IMR-90 (cell line): ENCODE data around the gene ZFP92. TPM values are rescaled to one million over a fixed set of nuclear protein-coding genes. Genes with fewer than 3 reads are reported as not detected.

Source experiments
- ATAC-seq: fragments of 200-7000 bp; cut with Tn5 transposase; 2 replicates; pipeline ENCODE4 v1.9.1; 2020; ENCODE audit warnings: low read depth, mild to moderate bottlenecking, moderate library complexity
- BruUV-seq: library from RNA; stranded (reverse); fragments of 400-500 nt; replicated peaks from 2 replicates; lab custom pipeline; 2021; lab: Mats Ljungman, UMichigan
- CTCF ChIA-PET: fragments of 300-600 bp; formaldehyde crosslinking; extraction: SDS; loops from one replicate; lab custom pipeline; 2021; ENCODE audit warnings: antibody characterized with exemption; lab: Yijun Ruan, JAX
- POLR2A ChIA-PET: fragments of 300-600 bp; sonication (Branson Sonifier 250); formaldehyde crosslinking; loops from one replicate; lab custom pipeline; 2022; ENCODE audit warnings: antibody characterized with exemption; ENCODE audit not compliant: unreplicated experiment; lab: Charles Lee
- DNase-seq: peaks from one replicate; pipeline ENCODE4 v3.0.0; 2013
- H2AFZ ChIP-seq: replicated peaks from 2 replicates; pipeline ENCODE3; 2013; ENCODE audit warnings: low read length, mild to moderate bottlenecking; ENCODE audit not compliant: poor library complexity
- H2AK5ac ChIP-seq: 2 replicates; pipeline ENCODE4 v1.6.1; 2013; ENCODE audit warnings: low read depth, low read length, inconsistent platforms
- H2AK9ac ChIP-seq: replicated peaks from 2 replicates; pipeline ENCODE3; 2013; ENCODE audit warnings: mild to moderate bottlenecking, low read depth, low read length, moderate library complexity; ENCODE audit not compliant: poor library complexity
- H2BK120ac ChIP-seq: 2 replicates; pipeline ENCODE4 v1.6.1; 2013; ENCODE audit warnings: low read depth, low read length, inconsistent platforms
- H2BK15ac ChIP-seq: 3 replicates; pipeline ENCODE4 v1.6.1; 2013; ENCODE audit warnings: low read depth, low read length, inconsistent platforms
- H2BK20ac ChIP-seq: 2 replicates; pipeline ENCODE4 v1.6.1; 2013; ENCODE audit warnings: low read depth, mild to moderate bottlenecking, inconsistent platforms, low read length, moderate library complexity
- H2BK5ac ChIP-seq: 2 replicates; pipeline ENCODE4 v1.6.1; 2013; ENCODE audit warnings: mild to moderate bottlenecking, low read depth, low read length, inconsistent platforms; ENCODE audit not compliant: poor library complexity, severe bottlenecking
- H3K14ac ChIP-seq: replicated peaks from 2 replicates; pipeline ENCODE4 v1.6.1; 2013; ENCODE audit warnings: low read depth, low read length, inconsistent platforms
- H3K18ac ChIP-seq: 2 replicates; pipeline ENCODE4 v1.6.1; 2013; ENCODE audit warnings: low read depth, low read length, control low read depth
- H3K23ac ChIP-seq: 2 replicates; pipeline ENCODE4 v1.6.1; 2013; ENCODE audit warnings: low read depth, low read length, inconsistent platforms
- H3K27ac ChIP-seq: 2 replicates; pipeline ENCODE4 v1.5.1; 2013; ENCODE audit warnings: mild to moderate bottlenecking, control low read depth, low read length; ENCODE audit not compliant: insufficient read depth
- H3K27me3 ChIP-seq: 2 replicates; pipeline ENCODE4 v1.6.1; 2013; ENCODE audit warnings: low read length; ENCODE audit not compliant: control insufficient read depth, insufficient read depth
- H3K36me3 ChIP-seq: 2 replicates; pipeline ENCODE4 v1.6.1; 2013; ENCODE audit warnings: low read length, mixed read lengths; ENCODE audit not compliant: control insufficient read depth, insufficient read depth
- H3K4ac ChIP-seq: 2 replicates; pipeline ENCODE4 v1.6.1; 2013; ENCODE audit warnings: low read depth, low read length, inconsistent platforms
- H3K4me1 ChIP-seq: 2 replicates; pipeline ENCODE4 v1.6.1; 2013; ENCODE audit warnings: low read length, mixed read lengths; ENCODE audit not compliant: control insufficient read depth, insufficient read depth
- H3K4me2 ChIP-seq: 2 replicates; pipeline ENCODE4 v1.6.1; 2013; ENCODE audit warnings: low read depth, mild to moderate bottlenecking, control low read depth, low read length, moderate library complexity
- H3K4me3 ChIP-seq: 2 replicates; pipeline ENCODE4 v1.5.1; 2013; ENCODE audit warnings: low read depth, mild to moderate bottlenecking, control low read depth, low read length, moderate library complexity; ENCODE audit not compliant: insufficient read depth
- H3K56ac ChIP-seq: 2 replicates; pipeline ENCODE4 v1.6.1; 2013; ENCODE audit warnings: low read length, inconsistent platforms; ENCODE audit not compliant: insufficient read depth; ENCODE audit errors: extremely low read depth
- H3K79me1 ChIP-seq, 2 experiments: 2 replicates each; pipeline ENCODE4 v1.6.1; 2013; ENCODE audit warnings: low read length in 2 of 2, inconsistent platforms in 1 of 2, low read depth in 1 of 2
- H3K9ac ChIP-seq: 2 replicates; pipeline ENCODE4 v1.6.1; 2013; ENCODE audit warnings: low read depth, low read length, control low read depth
- H3K9me1 ChIP-seq: 2 replicates; pipeline ENCODE4 v1.6.1; 2013; ENCODE audit warnings: low read length, inconsistent platforms; ENCODE audit not compliant: insufficient read depth
- H3K9me3 ChIP-seq: 2 replicates; pipeline ENCODE4 v1.6.1; 2013; ENCODE audit warnings: low read length; ENCODE audit not compliant: control insufficient read depth, insufficient read depth
- H4K20me1 ChIP-seq: 2 replicates; pipeline ENCODE4 v1.6.1; 2013; ENCODE audit warnings: low read length, inconsistent platforms; ENCODE audit not compliant: insufficient read depth
- H4K5ac ChIP-seq: 2 replicates; pipeline ENCODE4 v1.6.1; 2013; ENCODE audit warnings: mild to moderate bottlenecking, low read depth, low read length, control low read depth
- H4K8ac ChIP-seq, 2 experiments: 2 replicates each; pipeline ENCODE4 v1.6.1; 2013; ENCODE audit warnings: low read depth in 2 of 2, low read length in 2 of 2, control low read depth in 1 of 2, inconsistent platforms in 1 of 2
- H4K91ac ChIP-seq: 2 replicates; pipeline ENCODE4 v1.6.1; 2013; ENCODE audit warnings: low read depth, low read length, inconsistent platforms; ENCODE audit not compliant: insufficient read depth
- BHLHE40 ChIP-seq: fragments of 150-350 bp; IDR thresholded peaks from 2 replicates; pipeline ENCODE4 v1.6.1; 2016; ENCODE audit warnings: mild to moderate bottlenecking, low read depth, low read length
- CEBPB ChIP-seq: IDR thresholded peaks from 2 replicates; pipeline ENCODE4 v1.6.1; 2012; ENCODE audit warnings: low read depth, low read length, improper control_type of control experiment
- FOS ChIP-seq: fragments of 150-350 bp; IDR thresholded peaks from 2 replicates; pipeline ENCODE4 v1.6.1; 2016; ENCODE audit warnings: low read depth, low read length
- MAFK ChIP-seq: IDR thresholded peaks from 2 replicates; pipeline ENCODE4 v1.6.1; 2012; ENCODE audit warnings: low read depth, low read length, improper control_type of control experiment
- MAZ ChIP-seq: IDR thresholded peaks from 2 replicates; pipeline ENCODE4 v1.6.1; 2012; ENCODE audit warnings: low read depth, mild to moderate bottlenecking, low read length, improper control_type of control experiment, moderate library complexity, borderline replicate concordance
- MXI1 ChIP-seq: IDR thresholded peaks from 2 replicates; pipeline ENCODE4 v1.6.1; 2012; ENCODE audit warnings: low read depth, mild to moderate bottlenecking, low read length, moderate library complexity, borderline replicate concordance
- POLR2A ChIP-seq: IDR thresholded peaks from 2 replicates; pipeline ENCODE4 v1.6.1; 2012; ENCODE audit warnings: mild to moderate bottlenecking, low read depth, low read length
- RCOR1 ChIP-seq: IDR thresholded peaks from 2 replicates; pipeline ENCODE4 v1.6.1; 2012; ENCODE audit warnings: mild to moderate bottlenecking, low read length, improper control_type of control experiment; ENCODE audit not compliant: insufficient replicate concordance
- RFX5 ChIP-seq: IDR thresholded peaks from 2 replicates; pipeline ENCODE4 v1.8.0; 2012; ENCODE audit warnings: low read depth, mild to moderate bottlenecking, low read length, moderate library complexity
- WGBS, 2 experiments: methylation state at CpG; one replicate each; pipeline versions ENCODE4 v1.1.5 to v1.1.7; 2013; ENCODE audit warnings: missing lambda C conversion rate in 2 of 2; ENCODE audit not compliant: insufficient read length in 1 of 2; ENCODE audit errors: extremely low coverage in 2 of 2; 5-methylcytosine and 5-hydroxymethylcytosine counted together
- dilution Hi-C: fragments of 300-500 bp; cut with HindIII; formaldehyde crosslinking; loops from one replicate; pipeline ENCODE4 v1.14.3; 2018; ENCODE audit warnings: low sequenced_read_pairs; ENCODE audit not compliant: unreplicated experiment
- in situ Hi-C: fragments of 300-500 bp; cut with MboI; formaldehyde crosslinking; loops from 3 replicates; pipeline ENCODE4 v1.14.3; 2019; ENCODE audit warnings: low sequenced_read_pairs, inconsistent platforms, mixed read lengths
- intact Hi-C: fragments of 100-400 bp; cut with micrococcal nuclease; formaldehyde crosslinking; loops from 2 replicates; pipeline ENCODE4 v1.10.0; 2022
- polyA plus RNA-seq, 3 experiments: library from polyadenylated mRNA; depleted of rRNA; stranded (reverse); fragments of >200 nt; gene quantifications; 2 replicates each; pipeline ENCODE4 v1.2.3, GENCODE V29; 2012; ENCODE audit warnings: low replicate concordance in 1 of 3
- total RNA-seq: library from RNA; depleted of rRNA; stranded (reverse); fragments of >200 nt; gene quantifications from 2 replicates; pipeline ENCODE4 v1.2.3, GENCODE V29; 2012
- TF ChIP-seq, protein P1 (sequence below): fragments of 150-350 bp; IDR thresholded peaks from 2 replicates; pipeline ENCODE4 v1.6.1; 2016; ENCODE audit warnings: low read depth, mild to moderate bottlenecking, low read length, moderate library complexity, borderline replicate concordance

Gene ZFP92
- total and polyA plus RNA-seq, 2 of the 4 experiments (the other 2 are of a cell fraction) = under 0.01 to 0.03 TPM

DNA sequence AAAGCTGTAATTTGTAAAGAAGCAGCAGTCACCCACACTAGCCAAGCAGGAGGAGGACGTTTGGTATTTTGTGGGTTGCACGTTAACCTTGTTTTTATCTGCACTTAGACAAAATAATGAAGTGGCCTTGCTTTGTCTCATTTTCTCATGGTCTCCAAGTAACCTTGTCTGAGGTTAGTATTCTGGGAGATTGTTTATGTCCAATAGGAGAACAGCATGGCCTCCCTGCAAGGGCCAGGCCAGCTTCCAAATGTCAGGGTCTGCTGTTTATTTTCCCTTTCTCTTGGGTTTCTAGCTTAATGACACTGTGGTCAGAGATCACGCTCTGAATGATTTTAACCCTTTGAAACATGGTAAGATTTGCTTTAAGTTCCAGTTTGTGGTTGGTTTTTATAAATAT lies 40.0 kb upstream of the ZFP92 start:
- ChIA-PET CTCF (no interaction called here), POLR2A (no interaction called here)
- Histone ChIP-seq H3K4me3 (no peak overlapping the region), H3K18ac (no peak overlapping the region), H3K27ac (no peak overlapping the region), H3K4me2 (no peak overlapping the region), H3K9me3 (0 out of 2 replicates have a peak, but pooled peaks cover 2% of the 10 kb centered on the region), H3K4ac (no peak overlapping the region), H3K27me3 (peaks cover 8% of the 10 kb centered on the region), H2BK20ac (no peak overlapping the region), H4K5ac (no peak overlapping the region), H2AK5ac (no peak overlapping the region), H2BK120ac (no peak overlapping the region), H3K14ac (no peak overlapping the region), H4K20me1 (no peaks in the 10 kb centered on the region), H2BK15ac (no peak overlapping the region), H3K9me1 (no peaks in the 10 kb centered on the region), H3K36me3 (no peaks in the 10 kb centered on the region), H3K4me1 (no peaks in the 10 kb centered on the region), H2AFZ (no peak overlapping the region), H3K9ac (no peak overlapping the region), H4K91ac (no peak overlapping the region), H3K79me1 (no peaks in the 10 kb centered on the region), H3K56ac (no peak overlapping the region), H4K8ac (no peak overlapping the region), H2BK5ac (no peak overlapping the region), H2AK9ac (no peak overlapping the region), H3K23ac (no peak overlapping the region)
- dilution Hi-C loops (no loop called here), in situ Hi-C loops (no loop called here), intact Hi-C loops (no loop called here)
- BruUV-seq = no TSS peak
- no CpG with 5 or more reads among the region's 3 CpGs for WGBS, 2 experiments
- no peak for TF ChIP-seq RFX5
- TF ChIP-seq RCOR1 = no peak
- no peak for TF ChIP-seq BHLHE40
- no peak for TF ChIP-seq MAZ
- no peak for TF ChIP-seq POLR2A
- TF ChIP-seq MXI1 = no peak
- no peak for TF ChIP-seq MAFK
- TF ChIP-seq, protein P1, sequence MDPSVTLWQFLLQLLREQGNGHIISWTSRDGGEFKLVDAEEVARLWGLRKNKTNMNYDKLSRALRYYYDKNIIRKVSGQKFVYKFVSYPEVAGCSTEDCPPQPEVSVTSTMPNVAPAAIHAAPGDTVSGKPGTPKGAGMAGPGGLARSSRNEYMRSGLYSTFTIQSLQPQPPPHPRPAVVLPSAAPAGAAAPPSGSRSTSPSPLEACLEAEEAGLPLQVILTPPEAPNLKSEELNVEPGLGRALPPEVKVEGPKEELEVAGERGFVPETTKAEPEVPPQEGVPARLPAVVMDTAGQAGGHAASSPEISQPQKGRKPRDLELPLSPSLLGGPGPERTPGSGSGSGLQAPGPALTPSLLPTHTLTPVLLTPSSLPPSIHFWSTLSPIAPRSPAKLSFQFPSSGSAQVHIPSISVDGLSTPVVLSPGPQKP = no peak
- TF ChIP-seq FOS = no peak
- TF ChIP-seq CEBPB = no peak
- ATAC-seq = peak; percentile 29
- no peak for DNase-seq
